Amniotic epithelial cell (primary cell): Measurements from ENCODE around the gene OFD1.

ENCODE experiments used
- DNase-seq: peaks from one replicate; pipeline ENCODE4 v3.0.0-alpha.2; 2010; ENCODE audit warnings: low read depth

The OFD1 gene

GRCh38 chrX:13797512-13797911 lies 63.0 kb downstream of the OFD1 start:
- no peak for DNase-seq

GRCh38 chrX:13798184-13798583 lies 63.6 kb downstream of the OFD1 start:
- no peak for DNase-seq

GRCh38 chrX:13803116-13803515 lies 68.6 kb downstream of the OFD1 start:
- no peak for DNase-seq

- no peak for DNase-seq
Measured at GRCh38 chrX:13805241-13805640, 70.7 kb downstream of the OFD1 start.

- no peak for DNase-seq
Measured at GRCh38 chrX:13808293-13808692, 73.7 kb downstream of the OFD1 start.

- DNase-seq, result no peak
Measured at GRCh38 chrX:13808865-13809264, 74.3 kb downstream of the OFD1 start.

GRCh38 chrX:13815664-13816063 lies 81.1 kb downstream of the OFD1 start:
- no peak for DNase-seq

- no peak for DNase-seq
Measured at GRCh38 chrX:13816176-13816575, 81.6 kb downstream of the OFD1 start.

- DNase-seq, result no peak
Measured at GRCh38 chrX:13816643-13817627, 82.4 kb downstream of the OFD1 start, which contains the start of gene GPM6B. Gene GPM6B (minus strand): TSS chrX:13817093. CDS start chrX:13816904, 189 bp downstream.
